Activated T-helper 1 cell treated with anti-CD3 and anti-CD28 coated beads, Interleukin-2, amount 50 U/mL, for 16 hours (primary cell): ENCODE data around the gene TAMALIN.

ENCODE experiments used
- DNase-seq, 2 donors: peaks; one replicate each; pipeline ENCODE4 v3.0.0-alpha.2; 2020; ENCODE audit warnings: low read depth in 1 of 2, low spot score in 1 of 2

TAMALIN gene

DNA sequence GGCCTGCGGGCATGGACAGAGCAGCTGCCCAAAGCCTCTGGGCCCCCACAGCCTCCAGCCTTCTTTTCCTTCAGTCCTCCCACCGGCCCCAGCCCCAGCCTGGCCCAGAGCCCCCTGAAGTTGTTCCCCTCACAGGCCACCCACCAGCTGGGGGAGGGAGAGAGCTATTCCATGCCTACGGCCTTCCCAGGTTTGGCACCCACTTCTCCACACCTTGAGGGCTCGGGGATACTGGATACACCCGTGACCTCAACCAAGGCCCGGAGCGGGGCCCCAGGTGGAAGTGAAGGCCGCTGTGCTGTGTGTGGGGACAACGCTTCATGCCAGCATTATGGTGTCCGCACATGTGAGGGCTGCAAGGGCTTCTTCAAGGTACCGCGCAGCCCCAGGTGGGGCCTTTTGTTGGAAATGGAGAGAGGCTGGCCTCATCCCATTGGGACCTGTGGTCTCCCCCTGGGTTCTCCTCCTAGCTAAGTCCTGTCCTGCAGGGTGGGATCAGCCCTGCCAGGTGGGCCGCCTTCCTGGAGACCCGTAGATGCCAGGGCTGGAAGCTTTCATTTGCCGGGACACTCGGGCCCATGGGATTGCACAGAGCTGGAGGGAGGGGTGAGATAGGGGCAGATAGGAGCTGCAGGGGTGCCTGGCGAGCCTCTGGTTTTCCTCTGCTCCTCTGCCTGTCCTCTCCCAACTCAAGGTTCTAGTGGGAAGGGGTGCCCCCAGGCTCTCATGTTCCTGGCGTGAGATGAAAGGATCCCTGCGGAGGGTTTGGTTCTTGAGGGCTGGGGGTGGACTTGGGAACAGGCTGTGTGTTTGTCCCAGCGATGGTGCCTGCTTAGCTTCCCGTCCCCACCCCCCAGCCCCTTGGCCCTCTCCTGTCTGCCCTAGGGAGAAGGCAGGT, 48.3 kb downstream of the TAMALIN start:
- no peak for DNase-seq

DNA sequence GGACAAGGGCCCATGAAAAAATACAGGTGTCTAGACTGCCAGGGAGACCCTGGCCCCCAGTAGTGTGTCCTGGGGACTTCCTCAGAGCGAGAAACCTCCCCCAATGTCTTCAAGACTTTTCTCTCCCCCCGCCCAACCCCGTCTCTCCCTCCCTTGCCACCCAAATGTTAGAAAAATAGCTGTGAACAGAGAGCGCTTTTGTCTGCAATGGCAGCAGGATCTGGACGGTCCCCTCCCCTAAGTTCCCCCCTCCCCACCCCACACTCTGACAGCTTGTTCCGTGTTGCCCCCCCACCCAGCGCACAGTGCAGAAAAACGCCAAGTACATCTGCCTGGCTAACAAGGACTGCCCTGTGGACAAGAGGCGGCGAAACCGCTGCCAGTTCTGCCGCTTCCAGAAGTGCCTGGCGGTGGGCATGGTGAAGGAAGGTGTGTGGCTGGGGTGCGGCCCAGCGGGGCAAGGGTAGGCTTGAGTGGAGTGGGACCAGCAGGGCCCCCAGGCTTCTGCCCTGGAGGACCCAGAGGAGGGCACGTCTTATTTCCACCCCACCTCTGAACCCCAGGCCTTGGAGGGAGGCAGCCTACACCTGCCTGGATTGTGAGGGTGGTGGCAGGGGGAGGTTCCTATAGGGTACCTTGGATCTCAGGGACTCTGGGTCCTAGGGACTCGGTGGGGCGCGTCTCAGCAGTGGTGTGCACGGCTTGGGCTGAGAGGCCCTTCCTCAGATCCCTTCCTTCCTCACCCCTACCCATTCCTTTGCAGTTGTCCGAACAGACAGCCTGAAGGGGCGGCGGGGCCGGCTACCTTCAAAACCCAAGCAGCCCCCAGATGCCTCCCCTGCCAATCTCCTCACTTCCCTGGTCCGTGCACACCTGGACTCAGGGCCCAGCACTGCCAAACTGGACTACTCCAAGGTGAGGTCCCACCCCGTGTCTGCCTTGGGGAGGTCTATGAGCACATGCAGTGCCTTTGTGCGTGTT, 49.3 kb downstream of the TAMALIN start:
- no peak for DNase-seq

DNA sequence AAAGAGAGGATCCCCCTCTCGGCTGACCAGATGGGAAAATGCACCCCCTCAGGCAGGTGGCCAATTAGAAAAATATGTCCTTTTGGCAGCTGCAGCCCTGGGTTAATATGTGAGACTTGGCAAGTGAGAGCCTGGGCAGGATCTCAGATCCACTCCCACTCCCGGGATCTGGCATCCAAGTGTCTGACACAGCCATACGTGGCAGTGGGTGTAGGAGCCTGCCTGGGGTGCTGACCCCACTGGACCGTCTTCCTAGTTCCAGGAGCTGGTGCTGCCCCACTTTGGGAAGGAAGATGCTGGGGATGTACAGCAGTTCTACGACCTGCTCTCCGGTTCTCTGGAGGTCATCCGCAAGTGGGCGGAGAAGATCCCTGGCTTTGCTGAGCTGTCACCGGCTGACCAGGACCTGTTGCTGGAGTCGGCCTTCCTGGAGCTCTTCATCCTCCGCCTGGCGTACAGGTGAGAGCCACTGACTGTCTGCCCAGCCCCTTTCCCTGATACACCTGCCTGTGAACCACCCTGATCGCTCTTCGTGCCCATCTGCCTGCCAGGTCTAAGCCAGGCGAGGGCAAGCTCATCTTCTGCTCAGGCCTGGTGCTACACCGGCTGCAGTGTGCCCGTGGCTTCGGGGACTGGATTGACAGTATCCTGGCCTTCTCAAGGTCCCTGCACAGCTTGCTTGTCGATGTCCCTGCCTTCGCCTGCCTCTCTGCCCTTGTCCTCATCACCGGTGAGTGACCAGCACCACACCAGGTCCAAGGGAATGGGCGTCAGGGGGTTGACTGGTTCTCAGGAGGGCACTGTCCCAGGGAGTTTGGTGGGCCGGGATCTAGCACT, 50.3 kb downstream of the TAMALIN start:
- DNase-seq = no peak

DNA sequence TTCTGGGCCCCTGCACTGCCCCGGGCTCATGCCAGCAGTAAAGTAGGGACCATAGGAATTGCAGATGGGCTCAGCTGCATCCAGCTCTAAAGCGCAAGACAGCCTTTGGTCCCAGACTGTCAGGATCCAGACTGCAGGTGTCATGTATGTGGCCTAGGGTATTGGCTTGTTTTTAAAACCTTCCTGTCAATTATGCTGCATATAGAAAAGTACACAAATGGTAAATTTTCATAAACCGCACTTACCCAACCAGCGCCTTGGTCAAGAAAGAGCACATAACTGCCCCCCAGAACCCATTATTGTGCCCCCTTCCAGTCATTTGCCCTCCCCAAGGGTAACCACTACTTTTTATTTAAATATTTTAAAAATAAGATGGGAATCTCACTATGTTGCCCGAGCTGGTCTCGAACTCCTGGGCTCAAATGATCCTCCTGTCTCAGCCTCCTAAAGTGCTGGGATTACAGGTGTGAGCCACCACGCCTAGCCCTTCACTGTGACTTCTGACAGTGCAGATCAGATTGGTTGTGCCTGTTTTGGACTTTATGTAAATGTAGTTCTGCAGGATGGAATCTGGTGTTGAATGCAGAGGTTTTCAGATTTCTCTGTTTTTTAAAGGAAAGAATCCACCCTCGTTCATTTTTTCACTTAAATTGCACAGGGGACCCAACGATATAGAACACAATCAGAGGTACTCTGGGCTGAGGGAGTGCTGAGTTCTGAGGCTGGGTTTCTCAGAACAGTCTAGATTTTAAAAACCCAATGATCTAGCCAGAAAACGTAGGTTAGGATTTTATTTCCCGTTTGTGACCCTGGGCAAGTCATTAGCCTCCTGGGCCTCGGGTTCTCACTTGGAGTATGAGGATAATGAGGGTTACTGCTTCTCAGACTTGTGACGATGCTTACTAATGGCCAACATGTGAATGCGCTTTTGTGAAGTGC, 51.2 kb downstream of the TAMALIN start:
- no peak for DNase-seq

DNA sequence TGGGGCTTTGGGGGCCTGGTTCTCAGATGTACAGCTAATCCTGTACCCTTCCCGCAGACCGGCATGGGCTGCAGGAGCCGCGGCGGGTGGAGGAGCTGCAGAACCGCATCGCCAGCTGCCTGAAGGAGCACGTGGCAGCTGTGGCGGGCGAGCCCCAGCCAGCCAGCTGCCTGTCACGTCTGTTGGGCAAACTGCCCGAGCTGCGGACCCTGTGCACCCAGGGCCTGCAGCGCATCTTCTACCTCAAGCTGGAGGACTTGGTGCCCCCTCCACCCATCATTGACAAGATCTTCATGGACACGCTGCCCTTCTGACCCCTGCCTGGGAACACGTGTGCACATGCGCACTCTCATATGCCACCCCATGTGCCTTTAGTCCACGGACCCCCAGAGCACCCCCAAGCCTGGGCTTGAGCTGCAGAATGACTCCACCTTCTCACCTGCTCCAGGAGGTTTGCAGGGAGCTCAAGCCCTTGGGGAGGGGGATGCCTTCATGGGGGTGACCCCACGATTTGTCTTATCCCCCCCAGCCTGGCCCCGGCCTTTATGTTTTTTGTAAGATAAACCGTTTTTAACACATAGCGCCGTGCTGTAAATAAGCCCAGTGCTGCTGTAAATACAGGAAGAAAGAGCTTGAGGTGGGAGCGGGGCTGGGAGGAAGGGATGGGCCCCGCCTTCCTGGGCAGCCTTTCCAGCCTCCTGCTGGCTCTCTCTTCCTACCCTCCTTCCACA, 52.0 kb downstream of the TAMALIN start:
- DNase-seq = no peak

DNA sequence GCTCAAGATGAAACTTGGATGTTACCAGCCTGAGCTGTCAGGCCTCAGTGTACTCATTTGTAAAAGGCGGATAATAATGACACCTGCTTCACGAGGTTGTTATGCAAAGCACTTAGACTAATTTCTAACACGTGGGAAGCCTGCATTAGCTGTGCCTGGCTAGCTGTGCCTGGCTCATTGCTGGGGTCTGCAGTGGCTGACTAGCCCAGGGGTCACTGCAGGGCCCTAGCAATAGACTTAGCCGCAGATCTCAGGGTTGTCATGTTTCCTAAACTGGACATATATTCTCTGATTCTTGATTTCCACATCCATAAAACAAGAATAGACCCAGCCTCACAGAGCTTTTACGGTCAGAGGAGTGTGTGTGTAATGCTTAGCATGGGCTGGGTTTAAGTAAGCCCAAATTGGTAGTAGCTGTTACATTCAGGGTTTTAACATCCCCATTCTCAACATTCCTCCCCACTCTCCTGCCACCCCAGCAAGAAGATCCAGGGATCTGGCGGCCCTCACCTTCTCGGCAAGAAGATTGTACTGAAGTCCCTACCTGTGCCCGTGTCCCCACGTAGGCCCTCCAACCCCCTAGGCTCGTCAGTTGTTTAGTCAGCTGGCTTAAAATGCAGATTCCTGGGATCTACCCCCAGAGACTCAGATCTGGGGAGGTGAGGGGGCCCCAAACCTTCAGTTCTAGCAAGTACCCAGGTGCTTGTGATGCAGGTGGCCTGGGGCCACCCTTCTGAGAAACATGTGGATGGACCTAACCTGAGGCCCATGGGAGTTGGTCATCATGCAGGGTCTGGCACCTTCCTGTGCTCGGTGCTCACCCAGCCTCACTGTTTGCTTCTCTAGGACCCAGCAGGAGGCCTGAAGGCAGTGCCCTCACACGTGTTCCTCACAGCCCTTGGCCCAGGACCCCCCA, 53.1 kb downstream of the TAMALIN start:
- DNase-seq = no peak

DNA sequence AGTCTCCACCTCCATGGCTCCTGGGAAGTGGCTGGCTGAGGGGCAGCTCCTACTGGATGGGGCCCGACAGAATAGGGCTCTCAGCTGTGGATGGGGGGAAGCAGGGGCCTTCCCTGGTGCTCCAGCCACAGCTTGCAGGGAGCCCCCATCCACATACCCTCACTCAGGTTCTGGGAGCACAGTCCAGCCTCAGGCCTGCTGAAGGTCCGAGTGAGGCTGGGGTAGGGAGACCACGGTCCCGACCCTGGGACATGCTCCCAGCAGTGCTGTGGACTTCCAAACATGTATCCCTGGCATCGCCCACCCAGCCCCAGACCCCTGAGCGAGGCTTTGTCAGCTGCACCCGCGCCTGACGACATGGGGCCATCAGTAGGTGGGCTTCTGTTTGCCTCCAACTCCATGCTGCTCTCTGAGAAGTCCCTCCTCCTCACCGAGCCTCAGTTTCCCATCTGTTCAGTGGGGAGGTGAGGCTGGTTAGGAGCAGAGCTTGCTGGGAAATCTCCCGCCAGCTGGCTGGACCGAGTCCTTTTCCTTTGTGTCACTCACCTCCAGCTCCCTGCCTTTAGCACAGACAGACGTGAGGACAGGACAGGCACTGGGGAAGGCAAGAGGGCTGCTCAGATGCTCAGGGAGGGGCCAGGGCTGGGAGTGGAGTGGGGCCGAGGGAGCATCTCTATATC, 53.9 kb downstream of the TAMALIN start:
- no peak for DNase-seq

DNA sequence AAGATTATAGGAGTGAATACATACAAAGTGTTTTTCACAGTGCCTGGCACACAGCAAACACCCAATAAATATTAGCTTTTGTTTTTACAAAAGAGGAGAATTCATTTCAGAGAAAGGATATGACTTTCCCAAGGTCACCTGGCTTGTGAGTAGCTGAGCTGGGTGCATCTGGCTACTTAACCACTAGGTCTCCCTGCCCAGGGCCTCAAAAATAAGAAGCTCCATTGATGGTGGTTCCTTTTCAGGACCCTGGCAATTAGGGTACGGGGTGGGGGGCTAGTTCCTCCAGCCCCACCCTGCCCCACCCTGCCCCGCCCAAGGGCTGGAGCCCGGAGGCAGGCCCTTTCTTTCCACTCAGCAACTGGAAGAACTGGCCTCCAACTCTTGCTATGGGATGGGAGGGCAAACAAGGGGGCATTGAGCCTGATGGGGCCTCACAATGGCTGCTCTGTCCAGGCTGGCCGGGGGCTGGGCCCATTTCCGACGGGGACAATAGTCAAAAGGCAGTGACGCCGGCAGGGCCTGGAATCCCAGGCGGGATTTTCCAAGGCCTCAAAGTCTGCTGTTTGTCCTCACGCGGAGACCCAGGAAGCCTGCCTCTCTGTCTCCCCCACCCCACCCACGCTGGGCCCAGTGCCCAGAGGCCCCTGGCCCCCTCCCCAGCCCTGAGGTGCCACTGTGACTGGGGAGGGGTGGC, 54.9 kb downstream of the TAMALIN start:
- no peak for DNase-seq

DNA sequence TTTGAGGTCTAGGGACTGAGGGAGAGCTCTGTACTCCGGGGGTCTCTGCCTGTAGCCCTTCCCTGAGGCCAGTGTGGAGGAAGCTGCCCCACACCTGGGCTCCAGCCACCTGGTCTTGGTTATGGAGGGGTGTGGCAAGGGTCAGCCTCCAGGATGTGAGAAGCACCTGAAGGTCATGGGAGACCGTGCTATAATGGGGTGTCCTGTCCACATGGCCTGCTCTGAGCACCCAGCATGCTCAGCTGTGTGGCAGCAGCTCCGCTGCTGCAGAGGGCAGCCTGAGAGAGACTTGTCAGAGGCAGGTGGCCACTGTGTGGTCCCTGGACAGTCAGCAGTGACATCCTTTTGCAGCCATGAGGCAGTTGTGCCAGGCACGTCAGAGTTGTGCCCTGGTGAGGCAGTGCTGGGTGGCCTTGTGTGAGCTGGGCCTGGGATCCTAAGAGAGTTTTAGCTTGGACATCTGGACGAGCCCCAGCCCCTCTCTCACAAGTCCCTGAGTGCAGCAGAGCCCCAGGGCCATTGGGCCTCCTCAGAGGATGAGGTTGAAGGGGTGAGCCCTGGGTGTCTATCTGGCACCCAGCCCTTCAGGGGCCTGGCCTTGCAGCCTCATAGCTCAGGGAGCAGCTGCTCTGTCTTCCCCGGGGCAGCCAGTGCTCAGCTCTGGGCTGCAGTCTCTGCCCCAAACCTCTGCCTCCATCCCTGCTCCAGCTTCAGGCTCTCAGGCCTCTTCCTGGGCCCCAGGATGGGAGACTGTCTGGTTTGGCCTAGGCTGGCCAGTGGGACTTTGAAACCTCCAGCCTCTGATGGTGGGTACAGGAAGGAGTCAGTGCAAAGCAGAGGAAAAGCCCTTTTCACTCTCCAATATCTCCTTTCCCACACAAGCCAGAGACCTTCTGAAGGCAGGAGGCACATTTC, 55.7 kb downstream of the TAMALIN start:
- DNase-seq = no peak

DNA sequence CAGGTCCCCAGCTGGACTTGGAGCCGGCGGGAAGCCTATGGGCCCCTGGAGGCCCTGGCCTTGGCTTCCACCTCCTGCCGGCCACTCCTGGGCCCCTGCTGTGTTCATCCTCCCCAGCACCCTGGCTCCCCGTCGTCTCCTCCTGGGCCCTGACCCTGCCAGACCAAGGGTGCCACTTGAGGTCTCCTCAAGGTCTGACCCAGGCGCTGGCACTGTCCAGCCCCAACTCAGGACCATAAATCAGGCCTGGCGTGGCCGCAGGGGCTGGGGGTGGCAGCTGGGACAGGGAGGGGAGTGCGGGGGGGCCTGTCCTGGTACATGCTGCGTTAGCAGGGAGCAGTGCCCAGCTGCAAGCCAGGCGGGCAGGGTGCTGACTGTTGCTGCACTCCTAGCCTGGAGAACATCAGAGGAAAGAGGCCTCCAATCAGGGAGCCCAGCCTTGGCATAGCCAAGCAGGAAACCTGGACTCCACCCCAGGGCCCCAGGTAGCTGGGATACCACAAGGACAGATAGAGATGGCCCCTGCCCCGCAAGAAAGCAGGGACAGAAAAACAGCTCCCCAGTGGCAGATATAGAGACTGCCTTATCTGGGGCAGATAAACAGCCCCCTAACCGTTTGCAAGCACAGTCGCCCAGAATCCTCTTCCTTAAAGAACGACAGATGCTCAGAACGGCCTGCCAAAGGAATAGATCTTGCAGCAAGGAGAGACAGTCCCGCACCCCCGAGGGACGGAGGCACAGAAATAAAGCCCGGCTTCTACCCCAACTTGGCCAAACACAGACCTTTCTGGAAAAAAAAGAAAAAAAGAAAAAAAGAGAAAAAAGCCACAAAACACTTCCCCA, 56.6 kb downstream of the TAMALIN start:
- DNase-seq = no peak

DNA sequence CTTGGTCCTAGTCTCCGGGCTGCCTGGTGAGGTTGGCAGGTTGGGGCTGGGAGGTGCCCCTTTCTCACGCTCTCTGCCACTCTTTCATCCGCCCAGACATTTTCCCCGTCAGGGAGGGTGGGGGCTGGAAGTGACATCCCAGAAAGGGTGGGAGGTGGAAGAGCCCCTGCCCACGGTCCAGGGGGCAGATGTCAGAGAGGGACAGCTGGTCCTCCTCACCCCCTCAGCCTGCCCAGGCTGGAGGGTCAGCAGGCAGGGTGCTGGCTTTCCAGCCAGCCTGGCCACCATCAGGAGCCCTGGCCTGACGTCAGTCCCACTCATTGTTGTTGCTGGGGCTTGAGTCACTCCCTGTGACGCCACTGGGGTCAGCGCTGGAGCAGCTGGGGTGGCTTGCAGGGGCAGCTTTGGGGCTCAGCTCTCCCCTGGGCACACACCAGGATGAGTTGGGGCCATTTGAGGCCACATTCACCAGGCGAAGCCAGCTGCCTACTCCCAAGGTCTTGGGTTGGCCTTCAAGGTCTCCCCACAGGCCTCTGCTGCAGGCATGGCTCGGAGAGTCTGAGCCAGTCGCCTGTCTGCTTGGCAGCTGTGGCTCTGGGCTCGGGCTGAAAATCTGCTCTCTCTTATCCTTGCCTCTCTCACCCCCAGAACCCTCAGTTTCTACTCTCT, 57.4 kb downstream of the TAMALIN start:
- no peak for DNase-seq
